ENCODE measurements around the gene VGLL4.

Gene VGLL4

DNA sequence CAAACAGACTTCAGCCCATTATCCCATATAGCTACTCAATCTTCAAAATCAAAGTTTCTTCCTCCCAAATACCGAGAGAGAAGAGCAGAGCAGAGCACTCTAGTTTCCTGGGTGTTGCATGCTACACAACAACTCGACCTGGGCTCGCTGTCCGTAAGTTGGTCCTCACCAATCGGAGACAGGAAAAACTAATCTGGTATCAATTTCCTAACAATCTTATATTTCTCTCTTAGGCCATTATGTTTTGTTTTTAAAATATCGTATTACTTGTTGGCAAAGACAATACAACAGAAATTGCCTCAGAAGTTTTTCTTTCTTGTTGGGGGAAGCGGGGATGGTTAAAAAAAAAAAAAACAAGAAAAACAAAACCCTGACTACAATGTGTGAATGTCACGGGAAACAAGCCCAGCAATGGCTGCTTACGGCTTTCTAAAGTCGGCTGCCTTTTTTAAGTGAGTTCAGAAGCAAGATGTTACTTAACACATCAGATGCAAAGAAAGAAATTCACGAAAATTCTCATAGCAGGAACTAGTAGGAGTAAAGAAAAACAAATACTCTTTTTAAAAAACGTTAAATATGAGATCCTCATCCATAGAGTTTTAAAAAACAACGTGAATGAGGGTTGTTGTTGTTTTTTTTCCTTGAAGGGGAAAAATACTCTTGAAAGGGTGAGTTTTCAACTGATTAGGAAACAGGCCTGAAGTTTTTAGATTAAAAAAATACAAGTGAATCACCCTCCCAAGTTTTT lies 1.9 kb downstream of the VGLL4 start:
- TF ChIP-seq ZNF8 (CRISPR knock-in tag; IDR thresholded peaks at IDR 0.05) = no peak
- TF ChIP-seq, protein P1, sequence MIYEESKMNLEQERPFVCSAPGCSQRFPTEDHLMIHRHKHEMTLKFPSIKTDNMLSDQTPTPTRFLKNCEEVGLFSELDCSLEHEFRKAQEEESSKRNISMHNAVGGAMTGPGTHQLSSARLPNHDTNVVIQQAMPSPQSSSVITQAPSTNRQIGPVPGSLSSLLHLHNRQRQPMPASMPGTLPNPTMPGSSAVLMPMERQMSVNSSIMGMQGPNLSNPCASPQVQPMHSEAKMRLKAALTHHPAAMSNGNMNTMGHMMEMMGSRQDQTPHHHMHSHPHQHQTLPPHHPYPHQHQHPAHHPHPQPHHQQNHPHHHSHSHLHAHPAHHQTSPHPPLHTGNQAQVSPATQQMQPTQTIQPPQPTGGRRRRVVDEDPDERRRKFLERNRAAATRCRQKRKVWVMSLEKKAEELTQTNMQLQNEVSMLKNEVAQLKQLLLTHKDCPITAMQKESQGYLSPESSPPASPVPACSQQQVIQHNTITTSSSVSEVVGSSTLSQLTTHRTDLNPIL (CRISPR knock-in tag; IDR thresholded peaks at IDR 0.05; ENCODE audit: low read depth) = no peak
- no peak for TF ChIP-seq ESRRG (CRISPR knock-in tag; IDR thresholded peaks at IDR 0.05)
- no peak for TF ChIP-seq SNAI2 (CRISPR knock-in tag; IDR thresholded peaks at IDR 0.05)
- TF ChIP-seq, protein P2, sequence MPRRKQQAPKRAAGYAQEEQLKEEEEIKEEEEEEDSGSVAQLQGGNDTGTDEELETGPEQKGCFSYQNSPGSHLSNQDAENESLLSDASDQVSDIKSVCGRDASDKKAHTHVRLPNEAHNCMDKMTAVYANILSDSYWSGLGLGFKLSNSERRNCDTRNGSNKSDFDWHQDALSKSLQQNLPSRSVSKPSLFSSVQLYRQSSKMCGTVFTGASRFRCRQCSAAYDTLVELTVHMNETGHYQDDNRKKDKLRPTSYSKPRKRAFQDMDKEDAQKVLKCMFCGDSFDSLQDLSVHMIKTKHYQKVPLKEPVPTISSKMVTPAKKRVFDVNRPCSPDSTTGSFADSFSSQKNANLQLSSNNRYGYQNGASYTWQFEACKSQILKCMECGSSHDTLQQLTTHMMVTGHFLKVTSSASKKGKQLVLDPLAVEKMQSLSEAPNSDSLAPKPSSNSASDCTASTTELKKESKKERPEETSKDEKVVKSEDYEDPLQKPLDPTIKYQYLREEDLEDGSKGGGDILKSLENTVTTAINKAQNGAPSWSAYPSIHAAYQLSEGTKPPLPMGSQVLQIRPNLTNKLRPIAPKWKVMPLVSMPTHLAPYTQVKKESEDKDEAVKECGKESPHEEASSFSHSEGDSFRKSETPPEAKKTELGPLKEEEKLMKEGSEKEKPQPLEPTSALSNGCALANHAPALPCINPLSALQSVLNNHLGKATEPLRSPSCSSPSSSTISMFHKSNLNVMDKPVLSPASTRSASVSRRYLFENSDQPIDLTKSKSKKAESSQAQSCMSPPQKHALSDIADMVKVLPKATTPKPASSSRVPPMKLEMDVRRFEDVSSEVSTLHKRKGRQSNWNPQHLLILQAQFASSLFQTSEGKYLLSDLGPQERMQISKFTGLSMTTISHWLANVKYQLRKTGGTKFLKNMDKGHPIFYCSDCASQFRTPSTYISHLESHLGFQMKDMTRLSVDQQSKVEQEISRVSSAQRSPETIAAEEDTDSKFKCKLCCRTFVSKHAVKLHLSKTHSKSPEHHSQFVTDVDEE (CRISPR knock-in tag; IDR thresholded peaks at IDR 0.05) = no peak
- TF ChIP-seq TOX (CRISPR knock-in tag; IDR thresholded peaks at IDR 0.05; ENCODE audit: borderline replicate concordance) = no peak
- TF ChIP-seq ZNF565 (CRISPR knock-in tag; conservative IDR thresholded peaks at IDR 0.05; ENCODE audit: low read depth) = no peak
- TF ChIP-seq, protein P3, sequence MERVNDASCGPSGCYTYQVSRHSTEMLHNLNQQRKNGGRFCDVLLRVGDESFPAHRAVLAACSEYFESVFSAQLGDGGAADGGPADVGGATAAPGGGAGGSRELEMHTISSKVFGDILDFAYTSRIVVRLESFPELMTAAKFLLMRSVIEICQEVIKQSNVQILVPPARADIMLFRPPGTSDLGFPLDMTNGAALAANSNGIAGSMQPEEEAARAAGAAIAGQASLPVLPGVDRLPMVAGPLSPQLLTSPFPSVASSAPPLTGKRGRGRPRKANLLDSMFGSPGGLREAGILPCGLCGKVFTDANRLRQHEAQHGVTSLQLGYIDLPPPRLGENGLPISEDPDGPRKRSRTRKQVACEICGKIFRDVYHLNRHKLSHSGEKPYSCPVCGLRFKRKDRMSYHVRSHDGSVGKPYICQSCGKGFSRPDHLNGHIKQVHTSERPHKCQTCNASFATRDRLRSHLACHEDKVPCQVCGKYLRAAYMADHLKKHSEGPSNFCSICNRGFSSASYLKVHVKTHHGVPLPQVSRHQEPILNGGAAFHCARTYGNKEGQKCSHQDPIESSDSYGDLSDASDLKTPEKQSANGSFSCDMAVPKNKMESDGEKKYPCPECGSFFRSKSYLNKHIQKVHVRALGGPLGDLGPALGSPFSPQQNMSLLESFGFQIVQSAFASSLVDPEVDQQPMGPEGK (CRISPR knock-in tag; IDR thresholded peaks at IDR 0.05; ENCODE audit: borderline replicate concordance) = no peak
- TF ChIP-seq, protein P4, sequence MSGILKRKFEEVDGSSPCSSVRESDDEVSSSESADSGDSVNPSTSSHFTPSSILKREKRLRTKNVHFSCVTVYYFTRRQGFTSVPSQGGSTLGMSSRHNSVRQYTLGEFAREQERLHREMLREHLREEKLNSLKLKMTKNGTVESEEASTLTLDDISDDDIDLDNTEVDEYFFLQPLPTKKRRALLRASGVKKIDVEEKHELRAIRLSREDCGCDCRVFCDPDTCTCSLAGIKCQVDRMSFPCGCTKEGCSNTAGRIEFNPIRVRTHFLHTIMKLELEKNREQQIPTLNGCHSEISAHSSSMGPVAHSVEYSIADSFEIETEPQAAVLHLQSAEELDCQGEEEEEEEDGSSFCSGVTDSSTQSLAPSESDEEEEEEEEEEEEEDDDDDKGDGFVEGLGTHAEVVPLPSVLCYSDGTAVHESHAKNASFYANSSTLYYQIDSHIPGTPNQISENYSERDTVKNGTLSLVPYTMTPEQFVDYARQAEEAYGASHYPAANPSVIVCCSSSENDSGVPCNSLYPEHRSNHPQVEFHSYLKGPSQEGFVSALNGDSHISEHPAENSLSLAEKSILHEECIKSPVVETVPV (CRISPR knock-in tag; IDR thresholded peaks at IDR 0.05) = no peak
- no peak for TF ChIP-seq PPARA (CRISPR knock-in tag; IDR thresholded peaks at IDR 0.05; ENCODE audit: borderline replicate concordance)
- no peak for TF ChIP-seq CSDC2 (CRISPR knock-in tag; IDR thresholded peaks at IDR 0.05)
- TF ChIP-seq, protein P5, sequence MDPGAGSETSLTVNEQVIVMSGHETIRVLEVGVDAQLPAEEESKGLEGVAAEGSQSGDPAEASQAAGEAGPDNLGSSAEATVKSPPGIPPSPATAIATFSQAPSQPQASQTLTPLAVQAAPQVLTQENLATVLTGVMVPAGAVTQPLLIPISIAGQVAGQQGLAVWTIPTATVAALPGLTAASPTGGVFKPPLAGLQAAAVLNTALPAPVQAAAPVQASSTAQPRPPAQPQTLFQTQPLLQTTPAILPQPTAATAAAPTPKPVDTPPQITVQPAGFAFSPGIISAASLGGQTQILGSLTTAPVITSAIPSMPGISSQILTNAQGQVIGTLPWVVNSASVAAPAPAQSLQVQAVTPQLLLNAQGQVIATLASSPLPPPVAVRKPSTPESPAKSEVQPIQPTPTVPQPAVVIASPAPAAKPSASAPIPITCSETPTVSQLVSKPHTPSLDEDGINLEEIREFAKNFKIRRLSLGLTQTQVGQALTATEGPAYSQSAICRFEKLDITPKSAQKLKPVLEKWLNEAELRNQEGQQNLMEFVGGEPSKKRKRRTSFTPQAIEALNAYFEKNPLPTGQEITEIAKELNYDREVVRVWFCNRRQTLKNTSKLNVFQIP (CRISPR knock-in tag; IDR thresholded peaks at IDR 0.05; ENCODE audit: borderline replicate concordance, low read depth) = no peak
- TF ChIP-seq ISL1 (CRISPR knock-in tag; IDR thresholded peaks at IDR 0.05) = no peak
- TF ChIP-seq TCF4 (CRISPR knock-in tag; IDR thresholded peaks at IDR 0.05; ENCODE audit: borderline replicate concordance) = no peak
- no peak for TF ChIP-seq ZFP3 (CRISPR knock-in tag; IDR thresholded peaks at IDR 0.05)
- no peak for TF ChIP-seq OSR1 (CRISPR knock-in tag; IDR thresholded peaks at IDR 0.05)
- TF ChIP-seq ZC3H10 (CRISPR knock-in tag; IDR thresholded peaks at IDR 0.05) = no peak
- no peak for TF ChIP-seq ZFP30 (CRISPR knock-in tag; IDR thresholded peaks at IDR 0.05)
- peak; percentile 18; the same call in 2 of the 3 replicates for ATAC-seq

DNA sequence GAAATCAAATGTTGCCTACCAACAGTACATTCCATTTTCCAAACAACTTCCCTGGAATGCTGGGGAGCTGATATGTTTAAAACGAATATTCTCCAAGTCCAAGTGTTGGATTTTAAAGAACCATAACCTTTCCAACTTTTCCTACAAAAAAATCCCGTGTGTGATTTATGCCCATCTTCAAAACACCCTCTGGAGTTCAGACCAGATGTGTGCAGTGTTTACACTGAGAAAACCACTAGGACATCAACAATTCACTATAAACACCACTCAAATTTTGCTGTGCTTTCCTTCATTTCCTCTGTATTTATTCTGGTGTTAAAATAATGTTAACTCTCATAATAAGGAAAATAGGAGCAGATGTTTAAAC lies 2.4 kb downstream of the VGLL4 start:
- ATAC-seq = no peak
- TF ChIP-seq, protein P3 (CRISPR knock-in tag; IDR thresholded peaks at IDR 0.05; ENCODE audit: borderline replicate concordance) = no peak
- TF ChIP-seq OSR1 (CRISPR knock-in tag; IDR thresholded peaks at IDR 0.05) = no peak
- TF ChIP-seq RARB (CRISPR knock-in tag; IDR thresholded peaks at IDR 0.05) = no peak

Measured in SK-N-SH treated with all-trans-retinoic acid at 6 μM for 48 hours (cell line).